GM21528 (cell line): ENCODE data around the gene KLHL14.

Source experiments
- ATAC-seq: cut with Tn5 transposase; IDR thresholded peaks from one replicate; pipeline ENCODE4 v1.9.1; 2021; ENCODE audit warnings: mild to moderate bottlenecking, moderate library complexity; ENCODE audit not compliant: unreplicated experiment, low FRiP score

The KLHL14 gene

DNA sequence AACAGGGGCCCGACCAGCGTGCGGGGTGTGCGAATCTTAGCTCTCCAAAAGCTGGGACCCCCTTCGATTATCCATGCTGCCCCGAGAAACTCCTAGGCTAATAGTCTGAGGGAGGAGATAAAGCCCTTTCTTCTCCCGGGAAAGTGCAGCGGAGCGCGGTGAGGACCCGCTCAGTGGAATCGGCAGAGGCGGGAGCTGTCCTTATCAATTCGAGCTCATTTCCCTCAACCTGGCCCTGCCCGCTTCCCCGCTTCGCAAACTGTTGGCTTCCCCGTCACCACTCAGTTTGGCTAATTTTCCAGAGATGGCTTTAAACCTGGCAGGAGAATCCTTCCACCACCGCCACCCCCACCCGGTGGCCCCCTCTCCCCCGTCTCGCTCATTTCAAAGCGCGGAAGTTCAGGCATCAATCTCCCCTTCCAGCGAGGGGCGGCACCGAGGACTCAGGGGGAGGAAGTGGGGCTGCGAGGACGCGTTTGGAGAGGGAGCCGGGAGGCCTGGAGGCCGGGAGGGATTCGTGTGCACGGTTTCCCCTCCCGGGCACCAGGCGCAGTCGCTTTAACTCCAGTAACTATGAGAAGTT lies 1.6 kb downstream of the KLHL14 start:
- ATAC-seq = no peak

DNA sequence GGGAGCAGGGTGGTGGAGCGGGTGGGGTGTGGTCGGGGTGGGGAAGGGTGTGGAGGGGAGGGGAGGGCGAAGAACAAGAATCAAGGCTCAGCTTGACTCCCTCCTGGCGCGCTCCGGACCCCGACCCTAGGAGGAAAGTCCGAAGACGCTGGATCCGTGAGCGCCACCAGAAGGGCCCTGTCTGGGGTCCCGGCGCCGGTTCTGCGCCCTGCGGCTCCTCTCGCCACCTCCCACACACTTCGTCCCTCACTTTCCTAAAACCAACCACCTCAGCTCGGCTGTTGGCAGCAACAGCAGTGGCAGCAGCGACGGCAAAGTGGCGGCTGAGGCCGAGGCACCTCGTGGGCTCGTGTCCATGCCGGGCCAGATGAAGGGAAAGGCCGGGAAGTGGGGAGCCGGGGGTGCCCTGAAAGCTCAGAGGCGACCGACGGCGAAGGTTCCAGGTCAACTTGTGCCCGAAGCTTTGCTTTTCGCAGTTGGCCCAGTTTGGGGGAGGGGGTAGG lies 2.1 kb downstream of the KLHL14 start:
- no peak for ATAC-seq

DNA sequence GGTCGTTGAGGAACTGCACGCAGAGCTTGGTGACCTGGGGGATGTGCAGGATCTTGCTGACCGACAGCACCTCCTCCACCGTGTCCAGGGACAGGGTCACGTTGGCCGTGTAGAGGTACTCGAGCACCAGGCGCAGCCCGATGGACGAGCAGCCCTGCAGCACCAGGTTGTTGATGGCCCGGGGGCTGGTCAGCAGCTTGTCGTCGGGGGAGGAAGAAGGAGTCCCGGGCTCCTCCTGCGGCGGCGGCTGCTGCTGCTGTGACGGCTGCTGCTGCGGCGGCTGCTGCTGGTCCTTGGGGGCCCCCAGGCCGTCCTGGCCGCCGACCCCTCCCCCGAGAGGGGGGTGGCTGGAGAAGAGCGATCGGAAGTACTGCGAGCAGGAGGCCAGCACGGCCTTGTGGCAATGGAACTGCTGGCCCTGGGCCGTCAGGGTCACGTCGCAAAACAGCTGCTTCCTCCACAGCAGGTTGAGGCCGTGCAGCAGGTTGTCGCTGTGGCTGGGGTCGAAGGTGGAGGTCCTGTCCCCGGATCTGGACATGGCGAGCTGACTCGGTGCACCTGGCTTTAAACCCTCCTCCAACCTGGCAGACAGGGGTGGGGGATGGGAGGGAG lies 2.7 kb downstream of the KLHL14 start:
- ATAC-seq = no peak

DNA sequence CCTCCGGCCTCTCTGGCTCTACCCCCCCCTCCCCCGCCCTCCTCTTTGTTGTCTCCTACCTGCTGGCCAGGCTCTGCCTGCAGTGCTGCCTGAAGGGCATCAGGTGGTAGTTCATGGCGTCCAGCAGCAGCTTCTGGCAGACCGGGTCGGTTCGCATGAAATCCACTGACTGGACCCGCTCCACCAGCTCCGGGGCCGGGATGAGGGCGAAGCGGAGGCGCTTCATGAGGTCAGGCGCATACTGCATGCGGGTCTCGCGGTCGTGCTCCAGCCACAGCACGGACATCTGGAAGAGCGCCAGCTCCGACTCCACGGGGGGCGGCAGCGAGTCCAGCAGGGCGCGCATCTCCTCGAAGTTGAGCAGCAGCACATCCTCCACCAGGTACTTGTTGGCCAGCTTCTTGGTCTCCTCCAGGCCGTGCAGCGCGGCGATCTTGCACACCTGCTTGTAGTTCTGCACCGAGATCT lies 3.2 kb downstream of the KLHL14 start:
- no peak for ATAC-seq

DNA sequence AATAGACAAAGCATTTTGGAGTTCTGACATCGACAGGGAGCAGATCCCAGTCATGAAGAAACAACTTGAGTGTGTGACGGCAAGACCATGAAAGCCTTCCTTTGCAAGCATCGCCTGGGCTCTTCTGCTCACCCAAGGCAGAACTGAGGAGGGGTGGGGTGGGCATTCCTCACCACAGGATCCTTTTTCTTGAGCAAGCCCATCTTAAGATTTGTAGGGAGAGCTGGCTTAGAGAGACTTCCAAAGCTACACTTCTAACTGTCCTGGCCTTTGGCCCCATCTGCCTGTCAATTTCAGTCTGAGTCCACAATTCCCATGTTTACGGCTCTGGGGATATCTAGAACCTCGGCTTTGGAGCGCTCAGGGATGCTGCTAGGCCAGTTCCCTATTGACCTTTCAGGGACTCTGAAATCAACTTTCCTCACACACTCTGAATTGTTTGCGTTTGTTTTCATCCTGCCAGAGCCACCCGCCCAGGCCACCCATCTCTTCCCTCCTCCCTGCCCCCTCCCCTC lies 3.7 kb downstream of the KLHL14 start:
- ATAC-seq = no peak

DNA sequence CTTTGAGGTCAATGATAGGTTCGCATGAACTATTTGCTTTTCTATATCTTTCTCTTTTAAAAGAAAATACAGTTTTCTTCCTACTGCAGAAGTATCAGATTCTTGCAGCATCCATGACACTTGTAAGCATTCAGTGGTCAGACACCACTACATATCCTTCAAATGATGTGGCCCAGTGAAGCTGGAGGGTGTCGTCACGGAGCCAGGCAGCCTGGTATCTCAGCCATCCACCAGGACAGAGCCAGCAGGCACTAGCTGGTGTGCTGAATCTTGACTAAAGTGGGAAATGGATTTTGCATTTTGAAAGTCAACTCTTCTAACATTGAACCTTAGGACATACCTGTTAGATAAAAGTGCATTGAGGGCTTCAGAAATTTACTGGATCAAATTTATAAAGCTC lies 5.4 kb downstream of the KLHL14 start:
- ATAC-seq = no peak

DNA sequence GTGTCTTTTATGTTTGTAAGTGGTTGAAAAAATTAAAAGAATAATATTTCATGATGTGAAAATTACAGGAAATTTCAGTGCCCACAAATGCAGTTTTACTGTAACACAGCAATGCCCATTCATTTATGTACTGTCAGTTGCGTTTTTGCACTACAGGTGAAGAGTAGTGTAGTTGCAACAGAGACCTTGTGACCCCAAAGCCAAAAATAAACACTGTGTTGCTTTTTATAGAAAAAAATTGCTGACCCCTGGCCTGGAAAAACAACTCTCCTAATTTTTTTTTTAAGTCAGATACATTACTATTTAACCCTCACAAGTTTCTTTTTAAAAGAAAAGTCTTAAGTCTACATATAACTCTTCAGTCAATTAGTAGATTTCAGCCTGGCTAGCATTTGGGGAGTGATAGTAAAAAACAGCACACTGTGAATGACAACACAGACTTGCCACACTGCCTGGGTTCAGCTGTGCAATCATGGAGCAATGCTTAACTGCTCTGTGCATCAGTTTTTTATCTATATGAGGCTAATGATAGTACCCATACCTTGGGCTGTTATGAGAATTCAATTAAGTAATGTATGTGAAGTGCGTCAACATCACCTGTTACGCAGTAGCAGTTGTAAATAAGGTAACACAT lies 8.1 kb downstream of the KLHL14 start:
- ATAC-seq = no peak

DNA sequence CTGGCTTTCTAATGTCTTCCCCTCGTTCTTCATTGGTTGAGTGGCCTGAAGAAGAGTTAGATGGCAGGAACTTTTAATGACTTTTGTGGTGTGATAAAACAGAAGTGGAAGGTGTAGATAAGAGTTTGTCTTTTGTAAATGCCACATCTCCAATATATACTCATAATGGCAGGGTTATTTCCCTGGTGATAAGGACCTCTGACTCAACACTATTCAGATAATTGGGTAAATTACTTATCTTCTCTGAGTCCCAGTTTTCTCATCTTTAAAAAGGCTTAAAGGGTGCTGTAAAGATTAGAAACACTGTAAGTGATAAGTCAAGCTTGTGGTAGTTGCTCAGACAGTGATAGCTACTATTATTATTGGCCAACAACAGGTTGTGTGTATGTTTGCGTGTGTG lies 9.5 kb downstream of the KLHL14 start:
- ATAC-seq = no peak

DNA sequence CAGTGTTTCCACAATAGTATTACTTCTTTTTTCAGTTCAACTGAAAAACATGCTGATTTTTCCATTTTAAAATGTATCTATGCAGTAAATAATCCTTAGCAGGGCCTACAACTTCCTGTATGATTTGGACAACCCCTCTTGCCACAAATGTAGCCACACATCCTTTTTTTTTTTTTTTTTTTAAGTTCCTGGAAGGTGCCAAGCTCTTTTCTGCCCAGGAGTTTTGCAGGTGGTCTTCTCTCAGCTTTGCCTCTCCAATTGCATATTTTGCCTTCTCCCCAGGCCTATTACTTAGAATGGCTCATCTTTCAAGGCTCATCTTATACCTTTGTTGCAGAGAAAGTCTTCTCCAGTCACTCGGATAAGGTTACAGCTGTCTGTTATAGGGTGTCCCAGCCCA lies 11.6 kb downstream of the KLHL14 start:
- no peak for ATAC-seq

DNA sequence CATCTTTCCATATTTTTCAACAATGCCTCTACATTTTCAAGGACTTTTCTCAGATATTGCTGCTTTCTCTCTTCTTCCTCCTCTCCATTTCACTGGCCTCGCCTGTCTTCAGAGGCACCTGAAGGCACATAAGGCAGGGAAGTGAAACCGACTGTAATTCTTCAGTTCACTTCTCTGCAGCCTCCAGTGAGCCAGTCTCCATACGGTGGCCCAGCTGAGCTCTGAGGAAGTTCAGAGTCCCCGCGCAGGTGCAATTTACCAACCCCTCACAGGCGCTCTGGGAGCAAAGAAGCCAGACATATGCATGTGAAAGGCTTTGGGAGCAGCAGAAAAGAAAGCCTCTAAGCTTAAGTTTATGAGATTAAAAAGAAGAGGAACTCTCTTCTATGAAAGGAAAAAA lies 12.4 kb downstream of the KLHL14 start:
- peak; percentile 99 for ATAC-seq

DNA sequence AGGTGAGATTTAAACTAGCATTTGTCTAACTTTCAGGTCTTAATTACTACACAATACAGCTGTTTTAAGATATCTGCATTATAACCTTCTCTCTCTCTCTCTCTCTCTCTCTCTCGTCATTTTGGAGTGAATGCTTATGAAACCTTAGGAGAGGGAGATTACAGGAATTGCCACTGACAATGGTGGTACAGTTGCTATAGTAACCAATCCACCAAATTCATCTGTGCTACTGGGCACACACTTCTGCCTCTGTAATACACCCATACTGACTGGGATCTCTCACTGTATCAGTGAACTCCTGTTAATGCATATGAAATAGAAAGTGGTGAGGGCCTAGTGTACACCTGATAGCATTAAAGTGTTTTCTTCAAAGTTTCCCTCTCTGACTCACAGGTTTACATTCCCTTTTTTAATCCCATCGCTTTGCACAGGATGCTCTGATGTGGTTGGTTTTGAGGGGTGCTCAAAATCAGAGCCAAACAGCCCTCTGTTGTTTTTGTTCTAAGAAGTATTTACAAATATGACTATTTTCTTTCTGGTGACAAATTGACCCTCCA lies 13.1 kb downstream of the KLHL14 start:
- ATAC-seq = peak; percentile 47

DNA sequence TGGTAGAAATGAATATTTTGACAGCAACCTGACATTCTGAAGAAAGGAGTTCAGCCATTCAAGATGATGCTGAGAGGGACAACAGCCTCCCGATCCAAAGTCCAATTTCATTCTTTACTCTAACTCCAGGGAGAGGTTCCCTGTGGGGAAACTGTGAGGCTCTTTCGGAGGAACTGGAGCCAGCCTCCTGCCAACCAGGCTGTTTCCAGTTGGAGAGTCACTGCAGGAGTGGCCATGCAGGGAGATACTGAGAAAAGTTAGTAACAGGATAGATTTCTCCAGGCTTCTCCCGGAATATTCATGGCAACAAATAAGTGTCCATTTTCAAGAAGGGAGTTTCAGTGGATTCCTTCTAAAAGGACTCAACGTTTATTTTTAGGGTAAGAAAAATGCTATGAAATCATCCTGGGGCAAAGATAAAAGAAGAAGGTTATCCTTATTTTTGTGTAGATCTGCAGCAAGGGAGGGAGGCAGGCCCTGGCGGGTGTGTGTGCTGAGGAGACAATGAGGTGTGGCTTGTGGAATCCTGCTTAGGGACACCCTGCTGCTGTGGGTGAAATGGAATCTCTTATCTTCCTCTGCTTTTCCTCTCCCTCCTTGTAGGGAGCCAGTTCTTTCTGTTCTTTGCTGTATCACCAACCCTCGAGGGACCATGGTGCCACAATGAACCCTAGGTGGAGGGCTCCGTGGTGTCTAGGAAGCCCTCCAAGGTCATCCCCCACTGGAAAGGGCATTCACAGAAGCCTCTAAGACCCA lies 18.1 kb downstream of the KLHL14 start:
- no peak for ATAC-seq

DNA sequence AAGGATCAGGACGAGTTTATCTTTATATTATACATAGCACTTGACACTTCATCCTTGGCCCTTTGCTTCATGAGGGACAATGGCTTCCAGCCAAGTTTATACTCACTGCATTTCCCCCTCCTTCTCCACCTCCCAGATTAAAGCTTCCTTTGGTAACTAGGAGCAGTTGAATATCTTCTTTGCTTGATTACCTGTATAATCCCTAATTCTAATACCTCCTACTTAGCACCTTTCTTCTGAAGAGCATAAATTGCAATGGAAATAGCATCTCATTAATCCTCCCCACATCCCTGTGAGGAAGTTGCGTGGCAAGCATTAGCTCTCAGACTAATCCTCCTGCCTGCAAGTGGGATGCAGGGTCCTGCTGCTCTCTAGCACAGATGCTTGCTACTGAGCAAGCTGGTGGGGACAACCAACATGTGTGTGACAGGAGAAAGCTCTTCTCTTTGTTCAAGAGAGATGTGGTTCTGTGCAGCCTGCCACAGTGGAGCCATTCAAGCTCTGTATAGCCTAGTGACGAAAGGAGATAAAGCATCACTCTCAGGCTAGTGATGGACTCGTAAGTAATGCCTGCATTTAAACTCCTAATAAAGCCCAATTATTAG lies 19.1 kb downstream of the KLHL14 start:
- ATAC-seq = no peak

DNA sequence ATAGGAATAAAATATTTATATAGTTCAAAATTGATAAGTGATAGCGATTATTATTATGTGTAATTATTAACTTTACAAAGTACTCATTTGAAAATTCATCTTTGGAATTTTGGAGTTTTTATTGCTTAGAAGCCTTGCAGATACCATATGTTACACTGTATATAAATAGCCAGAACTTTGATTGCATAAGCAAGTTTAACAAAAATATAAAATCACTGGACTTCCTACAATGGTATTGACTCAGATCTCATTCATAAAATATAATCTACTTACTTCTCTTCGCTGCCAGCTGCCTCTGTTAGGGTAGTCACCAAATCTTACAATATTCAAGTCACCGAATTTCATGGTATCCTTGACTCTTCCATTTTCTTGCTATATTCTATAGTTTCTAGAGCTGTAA lies 22.5 kb downstream of the KLHL14 start:
- ATAC-seq = no peak

DNA sequence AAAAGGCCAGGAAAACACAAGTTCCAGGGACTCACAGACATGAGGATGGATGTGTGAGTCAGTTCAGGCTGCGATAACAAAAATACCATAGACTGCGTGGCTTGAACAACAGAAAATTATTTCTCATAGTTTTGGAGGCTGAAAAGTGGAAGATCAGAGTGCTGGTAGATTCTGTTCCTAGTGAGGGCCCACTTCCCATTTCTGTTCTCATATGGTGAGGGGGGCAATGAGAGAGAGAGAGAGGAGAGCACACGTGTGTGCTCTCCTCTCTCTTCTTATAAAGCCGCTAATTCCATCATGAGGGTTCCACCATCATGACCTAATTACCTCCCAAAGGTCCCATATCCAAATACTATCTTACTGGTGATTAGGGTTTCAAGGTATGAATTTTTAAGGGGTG lies 23.0 kb downstream of the KLHL14 start:
- no peak for ATAC-seq

DNA sequence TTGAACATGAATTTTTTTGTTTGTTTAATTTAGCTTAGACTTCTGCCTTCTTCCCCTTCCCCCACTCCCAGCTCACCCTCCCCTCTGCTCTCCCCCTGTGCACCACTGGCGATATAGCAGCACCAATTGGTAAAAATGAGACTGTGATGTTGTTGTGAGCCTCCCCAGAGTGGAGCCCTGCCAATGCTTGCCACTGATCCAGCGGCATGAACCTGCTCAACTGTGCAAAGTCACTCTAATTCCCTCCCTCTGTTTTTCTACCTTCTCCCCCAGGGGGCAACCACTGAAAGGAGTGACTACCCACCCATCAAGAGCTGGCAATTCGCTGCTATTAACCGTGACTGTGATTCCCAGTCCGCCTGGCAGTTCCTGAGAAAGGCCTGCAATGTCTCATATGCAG lies 30.2 kb downstream of the KLHL14 start:
- no peak for ATAC-seq

DNA sequence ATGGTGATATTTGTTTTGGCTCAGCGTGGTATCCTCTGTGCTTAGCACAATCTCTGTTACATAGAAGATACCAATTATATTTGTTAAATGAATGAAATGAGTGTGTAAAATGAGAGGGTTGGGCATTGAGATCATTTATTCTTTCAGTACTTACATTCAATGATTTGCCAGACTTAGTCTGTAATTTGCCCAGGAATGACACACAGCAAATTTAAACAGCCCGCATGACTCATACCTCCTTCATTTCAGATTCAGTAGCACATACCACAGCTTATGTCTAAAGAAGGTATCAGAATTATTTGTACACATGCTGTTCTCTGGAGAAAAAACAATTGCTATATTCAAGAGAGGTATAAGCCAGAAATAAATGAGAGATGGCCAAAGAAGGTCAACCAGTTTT lies 37.0 kb downstream of the KLHL14 start:
- ATAC-seq = no peak

DNA sequence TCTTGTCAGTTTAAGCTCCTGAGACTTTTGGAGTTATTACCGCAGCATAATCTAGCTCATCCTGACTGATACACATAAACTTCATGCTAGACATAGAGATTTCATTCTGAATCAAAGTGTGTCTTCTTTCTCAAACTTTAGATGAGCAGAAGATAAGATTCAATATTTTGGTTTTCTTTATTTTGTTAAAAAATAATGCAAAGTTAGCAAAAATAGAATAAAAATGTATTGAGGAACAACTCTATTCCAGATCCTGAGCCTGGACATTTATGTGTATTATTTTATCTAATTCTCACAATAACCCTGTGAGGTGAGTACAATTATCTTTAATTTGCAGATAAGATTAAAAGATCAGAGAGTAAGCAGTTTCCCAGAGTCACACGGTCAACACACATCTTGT lies 38.4 kb downstream of the KLHL14 start:
- no peak for ATAC-seq

DNA sequence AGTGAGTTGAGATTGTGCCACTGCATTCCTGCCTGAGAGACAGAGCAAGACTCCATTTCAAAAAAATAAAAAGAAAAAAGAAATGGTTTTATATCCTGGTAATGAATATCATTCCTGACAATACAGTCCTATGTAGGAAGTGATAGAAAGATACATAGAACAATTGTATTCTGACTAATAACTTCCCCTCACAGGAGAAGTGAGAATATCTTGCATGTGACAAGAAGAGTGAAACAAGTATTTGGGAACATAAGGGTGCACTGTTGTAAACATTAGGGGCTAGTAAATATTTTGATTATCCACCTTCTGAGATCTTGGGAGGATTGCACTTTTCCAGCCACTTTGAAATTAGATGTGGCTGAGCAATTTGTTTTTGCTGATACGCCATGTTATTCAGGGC lies 40.7 kb downstream of the KLHL14 start:
- ATAC-seq = no peak

DNA sequence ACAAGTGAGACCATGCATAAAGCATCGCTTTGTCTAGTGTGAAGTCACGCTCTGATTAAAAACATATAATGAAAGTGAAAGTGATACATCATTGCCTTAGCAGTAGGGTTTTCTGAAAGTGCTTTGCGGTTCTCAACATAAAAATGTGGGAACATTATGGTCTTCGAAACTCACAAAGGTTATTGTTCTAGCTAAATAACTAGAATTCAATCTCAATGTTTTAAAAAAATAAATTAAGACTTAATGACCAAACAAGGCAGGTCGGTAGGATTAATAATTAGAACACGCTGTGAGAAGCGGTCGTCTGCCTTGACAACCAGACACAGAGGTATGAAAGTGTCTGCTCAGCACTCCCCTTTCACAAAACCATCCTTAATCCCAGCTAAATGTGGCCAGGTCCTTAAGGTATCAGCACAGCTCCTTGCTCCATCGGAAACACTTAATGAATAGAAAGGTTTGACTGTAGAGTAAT lies 42.2 kb downstream of the KLHL14 start:
- ATAC-seq = peak; percentile 97
